ENCODE results near the gene ADGRG2. TPM values are rescaled to one million over a fixed set of nuclear protein-coding genes. Genes with fewer than 3 reads are reported as not detected.
"Not testable (repeated sequence)": the region's sequence is repeated elsewhere in the genome, so short reads cannot be mapped to it uniquely, and the experiment has no call there.

ADGRG2 gene
- total RNA-seq, 1 experiment from 2014 or later = not detected

DNA sequence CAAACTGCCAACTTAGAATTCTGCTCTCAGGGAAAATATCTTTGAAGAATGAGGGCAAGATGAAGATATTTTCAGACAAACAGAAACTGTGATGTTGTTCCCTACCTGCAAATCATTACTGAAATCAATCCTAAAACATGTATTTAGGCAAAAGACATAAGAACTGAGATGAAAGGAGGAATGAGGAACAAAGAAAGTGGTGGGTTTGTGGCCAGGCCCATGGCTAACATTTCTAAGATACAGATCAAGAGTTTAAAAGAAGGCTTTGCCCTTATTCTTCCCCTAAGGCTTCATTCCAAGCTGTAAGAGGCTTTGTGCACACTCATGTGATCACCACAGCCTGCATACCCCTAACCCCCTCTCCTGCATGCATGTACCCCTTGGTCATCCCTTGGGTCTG lies 46.5 kb downstream of the ADGRG2 start:
- H3K4me1 Mint-ChIP-seq (ENCODE audit: low read depth, unreplicated experiment) = no peaks in the 10 kb centered on the region
- peaks cover 4% of the 10 kb centered on the region for H3K27me3 Mint-ChIP-seq (ENCODE audit: insufficient read depth, unreplicated experiment)
- no peak for TF ChIP-seq CTCF (IDR thresholded peaks at IDR 0.05; ENCODE audit: insufficient read depth in 1 of 2, low read depth in 1 of 2, low read length in 1 of 2, severe bottlenecking in 1 of 2, unreplicated experiment in 1 of 2)
- H3K36me3 Mint-ChIP-seq (ENCODE audit: insufficient read depth, unreplicated experiment) = peaks cover 5% of the 10 kb centered on the region
- intact Hi-C loops (cut with micrococcal nuclease; ENCODE audit: unreplicated experiment) = no loop called here
- no TSS peak for BruUV-seq (replicated peaks)
- H3K9me3 Mint-ChIP-seq (ENCODE audit: unreplicated experiment) = no peaks in the 10 kb centered on the region
- no peak overlapping the region for H3K4me3 ChIP-seq (ENCODE audit: low read depth, low read length)
- ChIA-PET CTCF (no interaction called here), POLR2A (no interaction called here)
- no peak overlapping the region for H3K4me3 Mint-ChIP-seq (ENCODE audit: unreplicated experiment)
- no peaks in the 10 kb centered on the region for H3K9me3 ChIP-seq
- no peaks in the 10 kb centered on the region for H3K27me3 ChIP-seq (replicated peaks; ENCODE audit: control insufficient read depth, insufficient read depth, low read length)
- no peaks in the 10 kb centered on the region for H3K4me1 ChIP-seq
- DNase-seq = no peak
- no peak overlapping the region for H3K27ac Mint-ChIP-seq (ENCODE audit: unreplicated experiment)
- no peaks in the 10 kb centered on the region for H3K36me3 ChIP-seq (ENCODE audit: control insufficient read depth, insufficient read depth, low read length)

- Mint-ChIP-seq H3K36me3 (ENCODE audit: insufficient read depth, unreplicated experiment) (peaks cover 5% of the 10 kb centered on the region), H3K27ac (ENCODE audit: unreplicated experiment) (no peak overlapping the region), H3K4me1 (ENCODE audit: low read depth, unreplicated experiment) (no peaks in the 10 kb centered on the region), H3K27me3 (ENCODE audit: insufficient read depth, unreplicated experiment) (no peaks in the 10 kb centered on the region), H3K9me3 (ENCODE audit: unreplicated experiment) (no peaks in the 10 kb centered on the region), H3K4me3 (ENCODE audit: unreplicated experiment) (no peak overlapping the region)
- no peaks in the 10 kb centered on the region for H3K9me3 ChIP-seq
- POLR2A ChIA-PET = no interaction called here
- H3K4me3 ChIP-seq (ENCODE audit: low read depth, low read length) = no peak overlapping the region
- no peak for DNase-seq
- TF ChIP-seq CTCF (IDR thresholded peaks at IDR 0.05; ENCODE audit: insufficient read depth in 1 of 2, low read depth in 1 of 2, low read length in 1 of 2, severe bottlenecking in 1 of 2, unreplicated experiment in 1 of 2) = no peak
- intact Hi-C loops (cut with micrococcal nuclease; ENCODE audit: unreplicated experiment) = no loop called here
- no peaks in the 10 kb centered on the region for H3K4me1 ChIP-seq
- H3K36me3 ChIP-seq (ENCODE audit: control insufficient read depth, insufficient read depth, low read length) = no peaks in the 10 kb centered on the region
- CTCF ChIA-PET = no interaction called here
- BruUV-seq (replicated peaks) = no TSS peak
- H3K27me3 ChIP-seq (replicated peaks; ENCODE audit: control insufficient read depth, insufficient read depth, low read length) = no peaks in the 10 kb centered on the region
Measured at GRCh38 chrX:19072372-19072771, 49.9 kb downstream of the ADGRG2 start.

GRCh38 chrX:19070555-19070994 lies 51.7 kb downstream of the ADGRG2 start:
- Mint-ChIP-seq H3K36me3 (ENCODE audit: insufficient read depth, unreplicated experiment) (no peaks in the 10 kb centered on the region), H3K27me3 (ENCODE audit: insufficient read depth, unreplicated experiment) (no peaks in the 10 kb centered on the region), H3K27ac (ENCODE audit: unreplicated experiment) (no peak overlapping the region), H3K4me3 (ENCODE audit: unreplicated experiment) (no peak overlapping the region), H3K9me3 (ENCODE audit: unreplicated experiment) (no peaks in the 10 kb centered on the region), H3K4me1 (ENCODE audit: low read depth, unreplicated experiment) (no peaks in the 10 kb centered on the region)
- TF ChIP-seq CTCF (IDR thresholded peaks at IDR 0.05; ENCODE audit: insufficient read depth in 1 of 2, low read depth in 1 of 2, low read length in 1 of 2, severe bottlenecking in 1 of 2, unreplicated experiment in 1 of 2) = no peak
- Histone ChIP-seq H3K9me3 (no peaks in the 10 kb centered on the region), H3K27me3 (replicated peaks; ENCODE audit: control insufficient read depth, insufficient read depth, low read length) (no peaks in the 10 kb centered on the region), H3K4me1 (no peaks in the 10 kb centered on the region), H3K36me3 (ENCODE audit: control insufficient read depth, insufficient read depth, low read length) (no peaks in the 10 kb centered on the region), H3K4me3 (ENCODE audit: low read depth, low read length) (no peak overlapping the region)
- intact Hi-C loops (cut with micrococcal nuclease; ENCODE audit: unreplicated experiment) = no loop called here
- ChIA-PET CTCF (no interaction called here), POLR2A (no interaction called here)
- no TSS peak for BruUV-seq (replicated peaks)
- DNase-seq = no peak

- H3K36me3 Mint-ChIP-seq (ENCODE audit: insufficient read depth, unreplicated experiment); H3K4me3 Mint-ChIP-seq (ENCODE audit: unreplicated experiment); H3K9me3 Mint-ChIP-seq (ENCODE audit: unreplicated experiment); H3K4me1 ChIP-seq; H3K27me3 Mint-ChIP-seq (ENCODE audit: insufficient read depth, unreplicated experiment); intact Hi-C loops (cut with micrococcal nuclease; ENCODE audit: unreplicated experiment); H3K9me3 ChIP-seq; POLR2A ChIA-PET; H3K36me3 ChIP-seq (ENCODE audit: control insufficient read depth, insufficient read depth, low read length); H3K4me3 ChIP-seq (ENCODE audit: low read depth, low read length); H3K4me1 Mint-ChIP-seq (ENCODE audit: low read depth, unreplicated experiment); H3K27ac Mint-ChIP-seq (ENCODE audit: unreplicated experiment); CTCF ChIA-PET; BruUV-seq (replicated peaks); H3K27me3 ChIP-seq (replicated peaks; ENCODE audit: control insufficient read depth, insufficient read depth, low read length): not testable (repeated sequence)
- DNase-seq = peak in 1 of 2 experiments; percentile 3
Measured at GRCh38 chrX:19066987-19067386, 55.3 kb downstream of the ADGRG2 start.
